ENCODE data around the gene FAM181A.

FAM181A gene

DNA sequence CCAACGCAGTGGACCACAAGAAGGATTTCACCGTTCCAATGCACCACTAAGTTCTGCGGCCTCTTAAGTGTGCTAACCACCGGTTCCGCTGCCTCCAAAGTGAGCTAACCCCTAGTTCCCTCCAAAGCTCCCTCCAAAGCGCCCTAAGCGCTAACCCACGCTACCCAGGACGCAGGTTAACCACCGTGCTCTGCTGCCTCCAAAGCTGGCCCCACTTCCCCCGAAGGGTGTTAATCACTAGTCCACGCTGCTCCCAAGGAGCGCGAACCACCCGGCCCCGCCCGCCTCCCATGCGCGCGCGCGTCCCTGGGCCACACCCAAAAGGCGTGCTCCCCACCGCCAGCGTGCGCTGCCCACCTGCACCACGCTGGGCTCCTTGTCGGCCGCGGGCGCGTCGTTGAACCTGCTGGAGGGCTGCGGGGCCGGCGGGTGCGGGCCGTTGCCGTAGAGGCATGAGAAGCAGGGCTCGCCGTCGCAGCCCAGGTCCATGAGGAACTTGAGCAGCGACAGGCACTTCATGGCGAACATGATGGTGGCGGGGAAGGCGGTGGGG lies 11.7 kb downstream of the FAM181A start:
- H3K36me3 ChIP-seq: no peaks in the 10 kb centered on the region
- peak overlapping the region in 1 of 2 experiments; percentile 61 for H3K4me3 ChIP-seq (ENCODE audit: low read depth in 1 of 2, low read length in 1 of 2)
- peaks cover 33% of the 10 kb centered on the region for H3K27me3 ChIP-seq
- H3K4me1 ChIP-seq (ENCODE audit: control insufficient read depth in 1 of 2, insufficient read depth in 1 of 2, low read depth in 1 of 2, low read length in 1 of 2): peaks cover 0 to 11% of the 10 kb centered on the region in 2 experiments
- TF ChIP-seq, protein P1, sequence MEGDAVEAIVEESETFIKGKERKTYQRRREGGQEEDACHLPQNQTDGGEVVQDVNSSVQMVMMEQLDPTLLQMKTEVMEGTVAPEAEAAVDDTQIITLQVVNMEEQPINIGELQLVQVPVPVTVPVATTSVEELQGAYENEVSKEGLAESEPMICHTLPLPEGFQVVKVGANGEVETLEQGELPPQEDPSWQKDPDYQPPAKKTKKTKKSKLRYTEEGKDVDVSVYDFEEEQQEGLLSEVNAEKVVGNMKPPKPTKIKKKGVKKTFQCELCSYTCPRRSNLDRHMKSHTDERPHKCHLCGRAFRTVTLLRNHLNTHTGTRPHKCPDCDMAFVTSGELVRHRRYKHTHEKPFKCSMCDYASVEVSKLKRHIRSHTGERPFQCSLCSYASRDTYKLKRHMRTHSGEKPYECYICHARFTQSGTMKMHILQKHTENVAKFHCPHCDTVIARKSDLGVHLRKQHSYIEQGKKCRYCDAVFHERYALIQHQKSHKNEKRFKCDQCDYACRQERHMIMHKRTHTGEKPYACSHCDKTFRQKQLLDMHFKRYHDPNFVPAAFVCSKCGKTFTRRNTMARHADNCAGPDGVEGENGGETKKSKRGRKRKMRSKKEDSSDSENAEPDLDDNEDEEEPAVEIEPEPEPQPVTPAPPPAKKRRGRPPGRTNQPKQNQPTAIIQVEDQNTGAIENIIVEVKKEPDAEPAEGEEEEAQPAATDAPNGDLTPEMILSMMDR (IDR thresholded peaks at IDR 0.05): no peak
- no peak overlapping the region for H3K27ac ChIP-seq
- no peaks in the 10 kb centered on the region for H3K9me3 ChIP-seq

DNA sequence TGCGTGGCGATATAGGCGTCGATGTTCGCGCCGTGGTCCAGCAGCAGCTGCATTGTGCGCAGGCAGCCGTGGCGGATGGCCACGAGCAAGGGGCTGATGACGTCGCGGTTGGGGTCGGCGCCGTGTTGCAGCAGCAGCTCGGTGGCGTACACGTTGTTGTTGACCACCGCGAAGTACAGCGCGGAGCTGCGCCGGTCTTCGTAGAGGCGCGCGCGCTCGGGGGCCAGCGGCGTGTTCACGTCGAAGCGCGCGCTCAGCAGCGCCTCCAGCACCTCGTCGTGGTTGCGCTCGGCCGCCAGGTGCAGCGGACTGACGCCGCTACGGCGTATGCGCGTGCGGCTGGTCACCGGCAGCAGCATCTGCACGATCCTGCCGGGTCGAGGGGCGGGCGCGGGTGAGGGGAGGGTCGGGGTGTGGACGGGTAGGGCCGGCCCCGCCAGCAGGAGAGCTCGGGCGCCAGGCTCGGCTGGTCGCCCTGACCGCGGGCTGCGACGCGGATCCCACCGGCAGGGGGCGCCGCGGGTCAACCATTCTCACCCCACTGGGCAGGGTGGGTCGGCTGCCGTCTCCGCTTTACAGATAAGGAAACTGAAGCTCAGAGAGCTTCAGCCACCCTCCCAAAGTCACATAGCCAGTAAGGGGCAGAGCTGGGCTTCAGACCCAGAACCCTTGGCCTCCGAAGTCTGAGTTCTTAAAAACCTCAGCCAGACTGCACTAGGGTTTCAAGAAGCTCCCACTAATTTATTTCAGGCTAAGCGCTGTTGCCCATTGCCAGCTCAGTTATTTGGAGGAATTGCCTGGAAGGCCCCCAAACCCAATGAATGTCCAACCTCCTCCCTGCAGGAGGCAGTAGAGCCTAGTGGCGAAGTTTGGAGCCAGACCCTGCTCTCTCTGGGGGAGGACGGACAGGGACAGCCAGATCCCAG lies 12.4 kb downstream of the FAM181A start:
- H3K9me3 ChIP-seq: no peaks in the 10 kb centered on the region
- H3K4me1 ChIP-seq (ENCODE audit: control insufficient read depth in 1 of 2, insufficient read depth in 1 of 2, low read depth in 1 of 2, low read length in 1 of 2): peaks cover 0 to 11% of the 10 kb centered on the region in 2 experiments
- TF ChIP-seq, protein P1 (IDR thresholded peaks at IDR 0.05): peak; percentile 90
- H3K36me3 ChIP-seq: no peaks in the 10 kb centered on the region
- peak overlapping the region; percentile 32 to 61 for H3K4me3 ChIP-seq (ENCODE audit: low read depth in 1 of 2, low read length in 1 of 2)
- H3K27me3 ChIP-seq: peaks cover 33% of the 10 kb centered on the region
- H3K27ac ChIP-seq: no peak overlapping the region

DNA sequence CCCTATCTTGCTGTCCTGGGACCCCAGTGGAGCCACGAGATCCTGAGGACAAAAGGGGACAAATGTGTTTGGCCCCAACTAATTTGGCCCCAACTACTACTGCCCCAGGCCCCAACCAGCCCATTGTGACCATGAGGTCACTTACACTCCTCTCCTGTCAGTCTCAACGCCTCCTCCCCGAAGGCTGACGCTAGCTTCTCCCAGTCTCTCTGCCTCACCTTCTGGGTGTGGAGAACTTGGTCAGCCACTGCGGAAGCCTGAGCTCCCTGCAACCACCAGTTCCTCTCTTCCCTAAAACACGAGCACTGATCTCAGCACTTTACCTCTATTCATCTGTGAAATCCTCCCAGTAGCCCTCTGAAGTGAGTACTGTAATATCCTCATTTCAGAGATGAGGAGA lies 13.3 kb downstream of the FAM181A start:
- Histone ChIP-seq H3K36me3 (no peaks in the 10 kb centered on the region), H3K27ac (no peak overlapping the region), H3K27me3 (peaks cover 33% of the 10 kb centered on the region), H3K4me3 (ENCODE audit: low read depth in 1 of 2, low read length in 1 of 2) (no peak overlapping the region), H3K9me3 (no peaks in the 10 kb centered on the region), H3K4me1 (ENCODE audit: control insufficient read depth in 1 of 2, insufficient read depth in 1 of 2, low read depth in 1 of 2, low read length in 1 of 2) (peaks cover 0 to 11% of the 10 kb centered on the region in 2 experiments)
- TF ChIP-seq, protein P1 (IDR thresholded peaks at IDR 0.05): no peak

DNA sequence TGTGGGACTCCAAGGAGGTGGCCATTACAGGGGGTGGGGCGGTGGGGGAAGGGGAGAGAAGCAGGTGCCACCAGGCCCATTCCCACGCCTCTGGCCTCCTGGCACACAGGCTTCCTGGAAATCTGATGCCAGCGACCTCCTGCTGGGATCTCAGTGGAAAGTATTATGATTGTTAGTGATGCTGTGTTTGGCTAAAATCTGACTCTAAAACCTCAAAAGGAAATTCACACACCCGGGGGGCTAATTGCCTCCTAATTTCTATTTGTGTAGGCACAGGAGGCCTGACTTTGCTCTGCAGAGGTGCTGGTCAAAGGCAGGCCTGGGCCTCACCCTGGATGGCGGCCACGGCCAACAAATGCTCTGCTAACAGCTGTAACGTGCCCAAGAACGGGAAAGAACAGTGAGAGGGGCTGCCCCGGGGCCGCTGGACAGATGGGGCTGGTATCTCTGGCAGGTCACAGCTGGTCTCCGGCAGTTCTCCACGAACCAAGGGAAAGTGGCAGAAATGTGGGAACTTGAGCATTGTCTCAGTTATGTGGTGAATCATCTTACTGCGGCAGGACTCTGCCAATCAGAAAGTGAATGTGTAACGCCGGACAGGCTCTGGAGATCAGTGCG lies 14.3 kb downstream of the FAM181A start:
- peaks cover 33% of the 10 kb centered on the region for H3K27me3 ChIP-seq
- H3K27ac ChIP-seq: no peak overlapping the region
- TF ChIP-seq, protein P1 (IDR thresholded peaks at IDR 0.05): no peak
- no peaks in the 10 kb centered on the region for H3K36me3 ChIP-seq
- no peak overlapping the region for H3K4me3 ChIP-seq (ENCODE audit: low read depth in 1 of 2, low read length in 1 of 2)
- H3K9me3 ChIP-seq: no peaks in the 10 kb centered on the region
- H3K4me1 ChIP-seq (ENCODE audit: control insufficient read depth in 1 of 2, insufficient read depth in 1 of 2, low read depth in 1 of 2, low read length in 1 of 2): peaks cover 0 to 11% of the 10 kb centered on the region in 2 experiments

DNA sequence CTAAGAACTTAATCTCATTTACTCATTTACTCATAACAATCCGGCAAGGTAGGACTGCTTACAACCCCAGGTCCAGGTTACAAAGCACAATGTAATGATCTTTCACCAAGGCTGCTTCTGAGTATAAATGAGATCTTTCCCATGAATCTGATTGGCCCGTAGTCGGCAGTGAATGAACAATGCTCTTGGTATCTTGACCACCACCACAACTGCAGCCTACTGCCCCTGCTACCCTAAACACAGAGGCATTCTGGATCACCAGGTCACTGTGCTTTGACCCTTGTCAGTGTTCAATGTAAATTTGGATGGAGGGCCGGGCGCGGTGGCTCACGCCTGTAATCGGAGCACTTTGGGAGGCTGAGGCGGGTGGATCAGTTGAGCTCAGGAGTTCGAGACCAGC lies 15.9 kb downstream of the FAM181A start:
- peaks cover 20% of the 10 kb centered on the region for H3K27me3 ChIP-seq
- TF ChIP-seq, protein P1 (IDR thresholded peaks at IDR 0.05): no peak
- no peak overlapping the region for H3K27ac ChIP-seq
- peaks cover 0 to 11% of the 10 kb centered on the region in 2 experiments for H3K4me1 ChIP-seq (ENCODE audit: control insufficient read depth in 1 of 2, insufficient read depth in 1 of 2, low read depth in 1 of 2, low read length in 1 of 2)
- H3K9me3 ChIP-seq: no peaks in the 10 kb centered on the region
- no peaks in the 10 kb centered on the region for H3K36me3 ChIP-seq
- no peak overlapping the region for H3K4me3 ChIP-seq (ENCODE audit: low read depth in 1 of 2, low read length in 1 of 2)

Measured in neutrophil (primary cell).